ENCODE data around the gene CAMK4. TPM values are rescaled to one million over a fixed set of nuclear protein-coding genes. Genes with fewer than 3 reads are reported as not detected.

Gene CAMK4
- total and polyA plus RNA-seq, 2 donors (not counting 3 experiments of a cell fraction or from before 2014, with no cell fraction given) = 2.2 to 5.4 TPM

DNA sequence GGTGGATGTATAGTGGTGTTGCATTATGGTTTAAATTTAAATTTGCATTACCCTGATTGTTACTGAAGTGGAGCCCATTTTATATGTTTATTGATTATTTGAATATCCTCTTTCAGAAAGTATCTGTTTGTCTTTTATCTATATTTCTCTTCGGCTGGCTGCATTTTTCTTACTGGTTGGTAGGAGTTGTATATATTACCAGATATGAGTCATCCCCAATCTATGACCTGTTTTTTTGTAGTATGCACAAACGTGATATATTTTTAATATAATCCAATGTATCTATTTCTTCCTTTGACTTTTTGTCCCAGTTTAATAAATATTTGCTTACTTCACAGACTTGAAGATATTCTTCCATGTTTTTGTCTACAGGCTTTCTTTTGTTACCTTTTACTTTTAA, 29.3 kb upstream of the CAMK4 start:
- no TSS peak for BruUV-seq (replicated peaks)
- CTCF ChIA-PET = no interaction called here
- H3K4me1 ChIP-seq (ENCODE audit: control insufficient read depth, extremely low read depth, insufficient read depth, low read length) = no peaks in the 10 kb centered on the region
- H3K9ac ChIP-seq (replicated peaks; ENCODE audit: extremely low read depth, insufficient read depth, low read length) = no peak overlapping the region
- H3K9me1 ChIP-seq (replicated peaks; ENCODE audit: control insufficient read depth, extremely low read depth, insufficient read depth, low read length) = no peaks in the 10 kb centered on the region
- dilution Hi-C loops (cut with MboI; ENCODE audit: extremely low pct_ligation_motif_present, low sequenced_read_pairs) (no loop called here), intact Hi-C loops (cut with micrococcal nuclease) (no loop called here)
- no peak for FAIRE-seq
- H3K27ac ChIP-seq (ENCODE audit: insufficient read depth, low read depth, low read length) = no peak overlapping the region
- DNase-seq (ENCODE audit: low read depth, low spot score) = no peak
- H3K36me3 ChIP-seq (ENCODE audit: control insufficient read depth in 2 of 2, extremely low read depth in 1 of 2, insufficient read depth in 2 of 2, low read length in 2 of 2) = no peaks in the 10 kb centered on the region
- TF ChIP-seq, protein P1, sequence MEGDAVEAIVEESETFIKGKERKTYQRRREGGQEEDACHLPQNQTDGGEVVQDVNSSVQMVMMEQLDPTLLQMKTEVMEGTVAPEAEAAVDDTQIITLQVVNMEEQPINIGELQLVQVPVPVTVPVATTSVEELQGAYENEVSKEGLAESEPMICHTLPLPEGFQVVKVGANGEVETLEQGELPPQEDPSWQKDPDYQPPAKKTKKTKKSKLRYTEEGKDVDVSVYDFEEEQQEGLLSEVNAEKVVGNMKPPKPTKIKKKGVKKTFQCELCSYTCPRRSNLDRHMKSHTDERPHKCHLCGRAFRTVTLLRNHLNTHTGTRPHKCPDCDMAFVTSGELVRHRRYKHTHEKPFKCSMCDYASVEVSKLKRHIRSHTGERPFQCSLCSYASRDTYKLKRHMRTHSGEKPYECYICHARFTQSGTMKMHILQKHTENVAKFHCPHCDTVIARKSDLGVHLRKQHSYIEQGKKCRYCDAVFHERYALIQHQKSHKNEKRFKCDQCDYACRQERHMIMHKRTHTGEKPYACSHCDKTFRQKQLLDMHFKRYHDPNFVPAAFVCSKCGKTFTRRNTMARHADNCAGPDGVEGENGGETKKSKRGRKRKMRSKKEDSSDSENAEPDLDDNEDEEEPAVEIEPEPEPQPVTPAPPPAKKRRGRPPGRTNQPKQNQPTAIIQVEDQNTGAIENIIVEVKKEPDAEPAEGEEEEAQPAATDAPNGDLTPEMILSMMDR (IDR thresholded peaks at IDR 0.05; ENCODE audit: extremely low read depth in 1 of 2, insufficient read depth in 1 of 2, low read depth in 1 of 2, low read length in 2 of 2) = no peak
- TF ChIP-seq JUN (IDR thresholded peaks at IDR 0.05; ENCODE audit: borderline replicate concordance, insufficient read depth, insufficient read length, low read depth) = no peak
- TF ChIP-seq MYC (IDR thresholded peaks at IDR 0.05; ENCODE audit: low read depth, low read length) = no peak
- TF ChIP-seq EZH2 (IDR thresholded peaks at IDR 0.05; ENCODE audit: borderline replicate concordance, low read depth, low read length, severe bottlenecking) = no peak
- TF ChIP-seq, protein P2, sequence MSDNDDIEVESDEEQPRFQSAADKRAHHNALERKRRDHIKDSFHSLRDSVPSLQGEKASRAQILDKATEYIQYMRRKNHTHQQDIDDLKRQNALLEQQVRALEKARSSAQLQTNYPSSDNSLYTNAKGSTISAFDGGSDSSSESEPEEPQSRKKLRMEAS (IDR thresholded peaks at IDR 0.05; ENCODE audit: insufficient read depth, insufficient read length) = no peak
- no peak for TF ChIP-seq POLR2AphosphoS5 (IDR thresholded peaks at IDR 0.05; ENCODE audit: insufficient read depth, low read depth, low read length)
- no peak for TF ChIP-seq GATA2 (IDR thresholded peaks at IDR 0.05; ENCODE audit: insufficient read depth, insufficient read length, low read depth, low read length)
- TF ChIP-seq FOS (IDR thresholded peaks at IDR 0.05; ENCODE audit: borderline replicate concordance, insufficient read depth, low read length) = no peak
- no peak for TF ChIP-seq POLR2A (IDR thresholded peaks at IDR 0.05; ENCODE audit: low read depth, low read length)
- H3K27me3 ChIP-seq (ENCODE audit: control insufficient read depth in 2 of 2, insufficient read depth in 2 of 2, low read length in 2 of 2) = peaks cover 0 to 3% of the 10 kb centered on the region in 2 experiments
- no peaks in the 10 kb centered on the region for H3K9me3 ChIP-seq (replicated peaks; ENCODE audit: control insufficient read depth, insufficient read depth, low read length)
- H4K20me1 ChIP-seq (replicated peaks; ENCODE audit: control insufficient read depth, extremely low read depth, insufficient read depth, low read length) = no peaks in the 10 kb centered on the region
- H3K4me2 ChIP-seq (ENCODE audit: insufficient read depth, low read length) = no peak overlapping the region
- no peaks in the 10 kb centered on the region for H3K79me2 ChIP-seq (ENCODE audit: control insufficient read depth, insufficient read depth, low read length)
- H3K4me3 ChIP-seq (replicated peaks in 1 of 3; ENCODE audit: insufficient read depth in 1 of 3, low read depth in 1 of 3, low read length in 3 of 3) = no peak overlapping the region
- no peak overlapping the region for H2AFZ ChIP-seq (ENCODE audit: low read depth, low read length)
- POLR2A ChIA-PET = no interaction called here
